Fibroblast of lung (primary cell): ENCODE results near the gene ZNF529.

Source experiments
- EZH2 ChIP-seq: IDR thresholded peaks from 2 replicates; pipeline ENCODE4 v1.5.1; 2012; ENCODE audit warnings: low read length, control low read depth, mild to moderate bottlenecking; ENCODE audit errors: missing control alignments
- TF ChIP-seq, protein P1 (sequence below), 2 donors: IDR thresholded peaks in 1 of 2; conservative IDR thresholded peaks in 1 of 2; 1 replicate in 1 of 2; 2 replicates in 1 of 2; pipeline ENCODE4 v1.5.1; 2011 to 2012; ENCODE audit warnings: low read length in 2 of 2, control low read depth in 1 of 2, inconsistent platforms in 1 of 2, low read depth in 1 of 2, mild to moderate bottlenecking in 1 of 2

DNA sequence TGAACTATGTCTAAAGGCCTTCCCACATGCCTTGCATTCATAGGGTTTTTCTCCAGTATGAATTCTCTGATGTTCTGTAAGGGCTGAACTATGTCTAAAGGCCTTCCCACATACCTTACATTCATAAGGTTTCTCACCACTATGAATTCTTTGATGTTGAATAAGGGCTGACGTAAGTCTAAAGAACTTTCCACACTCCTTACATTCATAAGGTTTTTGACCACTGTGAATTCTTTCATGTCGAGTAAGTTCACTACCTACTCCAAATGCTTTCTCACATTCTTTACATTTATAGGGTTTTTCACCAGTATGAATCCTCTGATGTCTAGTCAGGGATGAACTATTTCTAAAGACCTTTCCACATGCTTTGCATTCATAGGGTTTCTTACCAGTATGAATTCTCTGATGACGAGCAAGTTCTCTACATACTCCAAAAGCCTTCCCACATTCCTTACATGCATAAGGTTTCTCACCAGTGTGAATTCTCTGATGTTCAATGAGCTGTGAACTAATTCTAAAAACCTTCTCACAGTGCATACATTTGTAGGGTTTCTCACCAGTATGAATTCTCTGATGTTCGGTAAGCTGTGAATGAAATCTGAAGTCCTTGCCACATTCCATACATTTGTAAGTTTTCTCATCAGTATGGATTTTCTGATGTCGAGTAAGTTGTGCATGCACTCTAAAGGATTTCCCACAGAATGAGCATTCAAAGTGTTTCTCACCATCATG lies 25.9 kb downstream of the ZNF529 start:
- TF ChIP-seq, protein P1, sequence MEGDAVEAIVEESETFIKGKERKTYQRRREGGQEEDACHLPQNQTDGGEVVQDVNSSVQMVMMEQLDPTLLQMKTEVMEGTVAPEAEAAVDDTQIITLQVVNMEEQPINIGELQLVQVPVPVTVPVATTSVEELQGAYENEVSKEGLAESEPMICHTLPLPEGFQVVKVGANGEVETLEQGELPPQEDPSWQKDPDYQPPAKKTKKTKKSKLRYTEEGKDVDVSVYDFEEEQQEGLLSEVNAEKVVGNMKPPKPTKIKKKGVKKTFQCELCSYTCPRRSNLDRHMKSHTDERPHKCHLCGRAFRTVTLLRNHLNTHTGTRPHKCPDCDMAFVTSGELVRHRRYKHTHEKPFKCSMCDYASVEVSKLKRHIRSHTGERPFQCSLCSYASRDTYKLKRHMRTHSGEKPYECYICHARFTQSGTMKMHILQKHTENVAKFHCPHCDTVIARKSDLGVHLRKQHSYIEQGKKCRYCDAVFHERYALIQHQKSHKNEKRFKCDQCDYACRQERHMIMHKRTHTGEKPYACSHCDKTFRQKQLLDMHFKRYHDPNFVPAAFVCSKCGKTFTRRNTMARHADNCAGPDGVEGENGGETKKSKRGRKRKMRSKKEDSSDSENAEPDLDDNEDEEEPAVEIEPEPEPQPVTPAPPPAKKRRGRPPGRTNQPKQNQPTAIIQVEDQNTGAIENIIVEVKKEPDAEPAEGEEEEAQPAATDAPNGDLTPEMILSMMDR (conservative IDR thresholded peaks at IDR 0.05 in 1 of 2, IDR thresholded peaks at IDR 0.05 in 1 of 2; ENCODE audit: low read depth in 1 of 2, low read length in 2 of 2): no peak
- TF ChIP-seq EZH2: no peak
